HepG2 (cell line): ENCODE results near the gene LGALS1. TPM values are rescaled to one million over a fixed set of nuclear protein-coding genes. Genes with fewer than 3 reads are reported as not detected.

Experiments
- ASH2L ChIP-seq: fragments of 300-600, 200-600 bp; sonication (generic); IDR thresholded peaks from 2 replicates; pipeline ENCODE4 v1.7.0; 2017; ENCODE audit warnings: low read depth, mild to moderate bottlenecking, moderate library complexity, mixed read lengths, low read length; ENCODE audit not compliant: insufficient read length
- MTERF4 ChIP-seq: sonication (generic); formaldehyde crosslinking; IDR thresholded peaks from 2 replicates; pipeline ENCODE4 v1.8.0; 2023; ENCODE audit warnings: mild to moderate bottlenecking, missing genetic modification reagents
- RNF2 ChIP-seq: fragments of 450-650 bp; conservative IDR thresholded peaks from 2 replicates; pipeline ENCODE4 v1.6.1; 2016; ENCODE audit warnings: low read depth
- ZBTB40 ChIP-seq, 2 experiments: fragments of 450-650 bp in 1 of 2; sonication (generic) in 1 of 2; formaldehyde crosslinking in 1 of 2; IDR thresholded peaks; 2 replicates each; pipeline versions ENCODE4 v1.6.1 to v1.8.0; 2016 to 2022; ENCODE audit warnings: antibody characterized with exemption in 1 of 2, mild to moderate bottlenecking in 1 of 2, missing genetic modification reagents in 1 of 2
- ZBTB8A ChIP-seq: sonication (generic); formaldehyde crosslinking; IDR thresholded peaks from 2 replicates; pipeline ENCODE4 v1.4.0; 2020; ENCODE audit warnings: mild to moderate bottlenecking, low read depth, missing genetic modification reagents, borderline replicate concordance
- ZHX1 ChIP-seq: sonication (generic); formaldehyde crosslinking; IDR thresholded peaks from 2 replicates; pipeline ENCODE4 v1.8.1; 2022; ENCODE audit warnings: low read depth, mild to moderate bottlenecking, missing genetic modification reagents
- ZNF782 ChIP-seq: sonication (generic); formaldehyde crosslinking; IDR thresholded peaks from 2 replicates; pipeline ENCODE4 v1.4.0; 2020; ENCODE audit warnings: missing genetic modification reagents, mild to moderate bottlenecking, borderline replicate concordance
- polyA plus RNA-seq, 8 experiments: library from polyadenylated mRNA; depleted of rRNA in 3 of 8; stranded (reverse) in 7 of 8; unstranded in 1 of 8; fragments of >200 nt; fragmentation: Illumina TruSeq in 4 of 8; extraction: Trizol in 4 of 8; gene quantifications; 2 replicates each; pipeline versions ENCODE4 v1.2.1 to v1.2.3, GENCODE V29; 2011 to 2016; ENCODE audit warnings: low read depth in 4 of 8, missing spikeins in 1 of 8, mixed read lengths in 1 of 8; ENCODE audit not compliant: insufficient read depth in 1 of 8
- total RNA-seq, 5 experiments: library from RNA; depleted of rRNA; stranded (reverse); fragments of >200 nt; fragmentation: Illumina TruSeq; extraction: Trizol; gene quantifications; 2 replicates each; pipeline ENCODE4 v1.2.3, GENCODE V29; 2016; ENCODE audit warnings: low read depth in 1 of 5

LGALS1 gene
- total and polyA plus RNA-seq, 2 of the 13 experiments (the other 11 are each of a cell fraction or from before 2014, with no cell fraction given): 103 to 858 TPM

- TF ChIP-seq ZBTB8A (CRISPR knock-in tag) (no peak), ZBTB40 (IDR thresholded peaks at IDR 0.05) (no peak), ZBTB40 (CRISPR knock-in tag; IDR thresholded peaks at IDR 0.05) (no peak), ZHX1 (no peak), ZNF782 (CRISPR knock-in tag) (no peak), RNF2 (no peak), MTERF4 (no peak), ASH2L (no peak)
- TF ChIP-seq, all 625 proteins: peak for 0
These were observed 36.1 kb downstream of the LGALS1 start (continued) for GRCh38 chr22:37711490-37711889.
